Adrenal gland (tissue), 12 donors: Measurements from ENCODE around the gene INO80. TPM values are rescaled to one million over a fixed set of nuclear protein-coding genes. Genes with fewer than 3 reads are reported as not detected.
A peak's percentile ranks its signal among the peaks of the same experiment; 100 is the strongest.

Experiments
- DNase-seq, 7 donors: peaks; one replicate each; pipeline ENCODE4 v3.0.0-alpha.2; 2019 to 2020
- H3K27ac ChIP-seq, 5 donors: fragments of 200-600 bp; sonication (generic) in 4 of 5; 1 replicate in 3 of 5; 2 replicates in 2 of 5; pipeline versions ENCODE4 v1.5.1 to v1.8.0; 2016 to 2020; ENCODE audit warnings: mild to moderate bottlenecking in 1 of 5
- H3K27me3 ChIP-seq: fragments of 200-600 bp; 2 replicates; pipeline ENCODE4 v1.8.0; 2021
- H3K36me3 ChIP-seq, 2 donors: fragments of 200-600 bp; replicated peaks in 1 of 2; 1 replicate in 1 of 2; 2 replicates in 1 of 2; pipeline versions ENCODE4 v1.5.1 to v1.8.0; 2018 to 2022
- H3K4me1 ChIP-seq, 2 donors: fragments of 200-600 bp; replicated peaks in 1 of 2; 1 replicate in 1 of 2; 2 replicates in 1 of 2; pipeline versions ENCODE4 v1.5.1 to v1.8.0; 2018 to 2021
- H3K4me3 ChIP-seq, 4 donors: fragments of 200-600 bp; sonication (generic) in 3 of 4; one replicate each; pipeline ENCODE4 v1.5.1; 2016 to 2018
- H3K9me3 ChIP-seq, 3 donors: fragments of 200-600 bp; sonication (generic) in 1 of 3; replicated peaks in 1 of 3; 1 replicate in 2 of 3; 2 replicates in 1 of 3; pipeline versions ENCODE4 v1.5.1 to v1.8.0; 2016 to 2021
- CTCF ChIP-seq, 6 experiments: fragments of 450-650 bp in 4 of 6; fragments of 200-600 bp in 2 of 6; sonication (generic) in 1 of 6; IDR thresholded peaks; 1 replicate in 5 of 6; 2 replicates in 1 of 6; pipeline versions ENCODE4 v1.5.1 to v1.8.0; 2016 to 2021; ENCODE audit warnings: antibody characterized with exemption in 6 of 6, mild to moderate bottlenecking in 2 of 6, moderate library complexity in 1 of 6
- POLR2A ChIP-seq, 2 donors: fragments of 450-650 bp; IDR thresholded peaks; one replicate each; pipeline ENCODE4 v1.6.1; 2017; ENCODE audit warnings: antibody characterized with exemption in 2 of 2, mild to moderate bottlenecking in 2 of 2, moderate library complexity in 1 of 2
- WGBS, 4 donors: extraction: QIAGEN DNeasy Blood & Tissue Kit in 2 of 4; methylation state at CpG; one replicate each; pipeline versions ENCODE4 v1.1.5 to v1.1.7; 2013 to 2017; 5-methylcytosine and 5-hydroxymethylcytosine counted together
- intact Hi-C, 2 donors: fragments of 100-400 bp; cut with DNase I; formaldehyde crosslinking; loops; one replicate each; pipeline versions ENCODE4 v1.14.1 to v1.15.0; 2022 to 2023
- polyA plus RNA-seq, 3 donors: library from polyadenylated mRNA; stranded (reverse); fragments of 200-250 nt in 2 of 3; fragments of 350-450 nt in 1 of 3; fragmentation: Illumina TruSeq in 1 of 3; extraction: RNeasy Lipid Tissue Mini Kit (QIAGEN cat#74804) in 1 of 3; gene quantifications; one replicate each; pipeline ENCODE4 v1.2.3, GENCODE V29; 2013 to 2014
- total RNA-seq, 9 donors: library from RNA; depleted of rRNA in 4 of 9; stranded (reverse); fragments of >200 nt in 4 of 9; fragments of 120-200 nt in 1 of 9; fragmentation: NEBNext Ultra II Directional in 1 of 9; extraction: Animal tissue kit (Norgen Biotek cat#: 25700) in 1 of 9; gene quantifications; one replicate each; pipeline versions ENCODE4 v1.1.0 to v1.2.4, GENCODE V29; 2013 to 2023
- donor health status: healthy with polysubstance abuse.
- donor health status: Bipolar disorder and iron deficiency.
- donor health status: DM: yes; HTN: yes; CAD: no.
- donor health status: DM: no; HTN: no; CAD: no.
- donor health status: DM: no; HTN: no; CAD: no.
- donor health status: DM: yes; HTN: yes; CAD: no.

The INO80 gene
- total and polyA plus RNA-seq, 12 donors = 5.4 to 25.0 (median 17.7) TPM

GRCh38 chr15:41048397-41048796, 67.7 kb downstream of the INO80 start:
- H3K4me3 ChIP-seq = no peak overlapping the region
- DNase-seq = no peak
- H3K4me1 ChIP-seq = peaks cover 0 to 3% of the 10 kb centered on the region in 2 donors
- H3K9me3 ChIP-seq = no peaks in the 10 kb centered on the region
- peaks cover 0 to 72% of the 10 kb centered on the region in 2 donors for H3K36me3 ChIP-seq
- no peak overlapping the region for H3K27ac ChIP-seq
- no peak for TF ChIP-seq CTCF (IDR thresholded peaks at IDR 0.05)
- TF ChIP-seq POLR2A (IDR thresholded peaks at IDR 0.05) = no peak
- intact Hi-C loops = no loop called here
- no peaks in the 10 kb centered on the region for H3K27me3 ChIP-seq

- Histone ChIP-seq H3K27me3 (no peaks in the 10 kb centered on the region), H3K36me3 (peaks cover 0 to 70% of the 10 kb centered on the region in 2 donors)
- 96 to 100% (median 97%) methylated on average over 1 of the region's 1 CpG for WGBS, 4 donors
Measured at GRCh38 chr15:41047474-41047873, 68.6 kb downstream of the INO80 start.

GRCh38 chr15:41043276-41043951, 72.7 kb downstream of the INO80 start:
- Histone ChIP-seq H3K4me1 (peaks cover 0 to 3% of the 10 kb centered on the region in 2 donors), H3K27me3 (no peaks in the 10 kb centered on the region), H3K36me3 (peaks cover 0 to 62% of the 10 kb centered on the region in 2 donors), H3K27ac (peak overlapping the region in 1 of 5 donors; percentile 5), H3K9me3 (no peaks in the 10 kb centered on the region), H3K4me3 (no peak overlapping the region)
- 81 to 98% (median 86%) methylated on average over 1 of the region's 1 CpG for WGBS, 4 donors
- TF ChIP-seq POLR2A (IDR thresholded peaks at IDR 0.05) = no peak
- TF ChIP-seq CTCF (IDR thresholded peaks at IDR 0.05) = no peak
- DNase-seq = no peak
- intact Hi-C loops = no loop called here

More at GRCh38 chr15:41047474-41047873, 68.6 kb downstream of the INO80 start:
- H3K4me3 ChIP-seq = no peak overlapping the region
- TF ChIP-seq CTCF (IDR thresholded peaks at IDR 0.05) = no peak
- TF ChIP-seq POLR2A (IDR thresholded peaks at IDR 0.05) = no peak
- no peak overlapping the region for H3K27ac ChIP-seq
- H3K9me3 ChIP-seq = no peaks in the 10 kb centered on the region
- no peak for DNase-seq
- peaks cover 0 to 3% of the 10 kb centered on the region in 2 donors for H3K4me1 ChIP-seq
- intact Hi-C loops = no loop called here

- Histone ChIP-seq H3K9me3 (no peaks in the 10 kb centered on the region), H3K4me1 (peaks cover 0 to 3% of the 10 kb centered on the region in 2 donors), H3K27ac (no peak overlapping the region), H3K4me3 (no peak overlapping the region), H3K36me3 (peaks cover 0 to 56% of the 10 kb centered on the region in 2 donors), H3K27me3 (no peaks in the 10 kb centered on the region)
- 82 to 89% (median 86%) methylated on average over 5 of the region's 5 CpGs for WGBS, 4 donors
- no peak for TF ChIP-seq POLR2A (IDR thresholded peaks at IDR 0.05)
- no peak for TF ChIP-seq CTCF (IDR thresholded peaks at IDR 0.05)
- intact Hi-C loops = no loop called here
- no peak for DNase-seq
Measured at GRCh38 chr15:41042851-41043250, 73.2 kb downstream of the INO80 start.
